ENCODE measurements around the gene STH. TPM values are rescaled to one million over a fixed set of nuclear protein-coding genes. Genes with fewer than 3 reads are reported as not detected.

STH gene
- total RNA-seq, 1 experiment from 2014 or later, result not detected

DNA sequence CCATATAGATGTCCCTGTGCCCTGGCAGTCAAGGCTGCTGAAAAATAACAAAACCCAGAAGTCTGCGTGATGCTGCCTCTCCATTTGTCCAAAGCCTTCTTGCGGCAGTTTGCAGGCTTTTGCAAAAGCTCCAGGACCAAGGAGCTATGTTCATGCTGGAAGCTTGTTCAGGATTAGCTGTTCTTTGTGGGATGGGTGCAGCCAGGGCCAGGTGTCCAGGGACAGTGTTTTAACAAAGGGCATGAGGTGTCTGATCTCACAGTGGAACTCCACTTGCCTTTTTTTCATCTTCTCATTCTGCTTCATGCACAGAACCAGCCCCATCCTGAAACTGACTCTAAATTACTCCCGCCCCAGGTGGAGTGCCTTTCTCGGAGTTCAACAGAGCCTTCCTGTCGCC lies 31.7 kb upstream of the STH start:
- no peak for DNase-seq (ENCODE audit: low read depth)

DNA sequence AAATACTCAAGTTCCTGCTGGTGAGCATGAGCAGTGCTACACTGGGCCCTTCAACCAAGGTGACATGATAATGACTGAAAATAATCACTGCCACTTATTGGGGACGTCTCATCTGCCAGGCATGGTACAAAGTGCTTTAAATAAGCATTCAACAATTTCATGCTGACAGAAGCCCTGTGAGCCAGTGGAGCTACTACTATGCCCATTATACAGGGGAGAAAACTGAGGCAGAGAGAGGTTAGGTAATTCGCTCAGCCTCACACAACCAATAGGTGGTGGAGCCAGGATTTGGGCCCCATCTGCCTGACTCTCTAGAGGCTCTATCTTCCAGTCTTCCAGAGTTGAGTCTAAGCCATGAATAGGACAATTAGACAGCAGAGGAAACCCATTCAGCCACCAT lies 30.3 kb upstream of the STH start:
- DNase-seq (ENCODE audit: low read depth), result no peak

DNA sequence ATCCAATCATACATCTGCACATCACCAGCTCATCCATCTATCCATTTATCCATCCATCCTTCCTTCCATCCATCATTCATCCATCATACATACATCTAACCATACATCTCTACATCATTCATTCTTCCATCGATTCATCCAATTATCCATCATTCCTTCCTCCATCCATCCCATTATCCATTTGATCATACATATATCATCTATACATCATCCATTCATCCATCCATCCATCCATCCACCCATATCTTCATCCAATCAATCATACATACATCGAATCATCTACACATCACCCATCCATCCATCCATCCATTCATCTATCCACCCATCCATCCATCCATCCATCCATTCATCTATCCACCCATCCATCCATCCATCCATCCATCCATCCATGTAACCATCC lies 29.3 kb upstream of the STH start:
- DNase-seq (ENCODE audit: low read depth), result no peak

DNA sequence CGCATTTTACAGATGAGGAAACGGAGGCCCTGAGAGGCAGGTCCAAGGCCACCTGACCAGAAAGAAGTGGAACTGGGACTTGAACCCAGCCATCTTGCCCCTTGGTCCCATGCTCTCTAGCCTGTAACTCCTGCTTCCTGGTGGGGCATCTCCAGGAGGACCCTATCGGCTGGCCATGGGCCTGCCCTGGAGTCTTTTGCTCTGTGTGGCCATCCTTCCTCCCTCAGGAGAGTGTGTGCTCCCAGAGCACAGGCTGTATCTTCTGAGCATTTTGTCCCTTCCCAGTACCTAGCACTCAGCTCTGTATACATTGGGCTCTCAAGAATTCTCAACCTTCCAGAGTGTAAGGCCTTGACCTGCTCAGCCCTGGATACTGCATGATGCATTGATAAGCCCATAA lies 28.4 kb upstream of the STH start:
- DNase-seq (ENCODE audit: low read depth), result no peak

DNA sequence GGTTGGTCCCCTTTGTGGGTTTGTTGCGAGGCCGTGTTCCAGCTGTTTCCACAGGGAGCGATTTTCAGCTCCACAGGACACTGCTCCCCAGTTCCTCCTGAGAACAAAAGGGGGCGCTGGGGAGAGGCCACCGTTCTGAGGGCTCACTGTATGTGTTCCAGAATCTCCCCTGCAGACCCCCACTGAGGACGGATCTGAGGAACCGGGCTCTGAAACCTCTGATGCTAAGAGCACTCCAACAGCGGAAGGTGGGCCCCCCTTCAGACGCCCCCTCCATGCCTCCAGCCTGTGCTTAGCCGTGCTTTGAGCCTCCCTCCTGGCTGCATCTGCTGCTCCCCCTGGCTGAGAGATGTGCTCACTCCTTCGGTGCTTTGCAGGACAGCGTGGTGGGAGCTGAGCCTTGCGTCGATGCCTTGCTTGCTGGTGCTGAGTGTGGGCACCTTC lies 27.3 kb upstream of the STH start:
- DNase-seq (ENCODE audit: low read depth), result no peak

DNA sequence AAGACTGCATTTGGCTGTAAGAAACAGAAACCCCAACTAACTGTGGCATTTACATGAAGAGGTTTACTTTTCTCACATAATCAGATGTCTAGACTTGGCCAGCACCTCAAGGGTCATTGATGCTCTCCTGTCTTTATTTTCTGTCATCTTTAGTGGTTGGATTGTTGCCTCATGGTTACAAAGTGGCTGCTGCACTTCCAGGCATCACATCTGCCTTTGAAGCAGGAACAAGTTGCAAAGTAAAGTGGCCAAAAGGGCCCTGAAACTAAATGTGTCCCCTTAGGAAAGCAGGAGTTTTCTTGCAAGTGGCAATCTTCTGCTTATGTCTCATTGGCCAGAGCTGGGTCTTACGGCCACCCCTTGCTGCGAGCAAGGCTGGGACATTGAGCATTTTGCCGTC lies 26.5 kb upstream of the STH start:
- DNase-seq (ENCODE audit: low read depth), result no peak

DNA sequence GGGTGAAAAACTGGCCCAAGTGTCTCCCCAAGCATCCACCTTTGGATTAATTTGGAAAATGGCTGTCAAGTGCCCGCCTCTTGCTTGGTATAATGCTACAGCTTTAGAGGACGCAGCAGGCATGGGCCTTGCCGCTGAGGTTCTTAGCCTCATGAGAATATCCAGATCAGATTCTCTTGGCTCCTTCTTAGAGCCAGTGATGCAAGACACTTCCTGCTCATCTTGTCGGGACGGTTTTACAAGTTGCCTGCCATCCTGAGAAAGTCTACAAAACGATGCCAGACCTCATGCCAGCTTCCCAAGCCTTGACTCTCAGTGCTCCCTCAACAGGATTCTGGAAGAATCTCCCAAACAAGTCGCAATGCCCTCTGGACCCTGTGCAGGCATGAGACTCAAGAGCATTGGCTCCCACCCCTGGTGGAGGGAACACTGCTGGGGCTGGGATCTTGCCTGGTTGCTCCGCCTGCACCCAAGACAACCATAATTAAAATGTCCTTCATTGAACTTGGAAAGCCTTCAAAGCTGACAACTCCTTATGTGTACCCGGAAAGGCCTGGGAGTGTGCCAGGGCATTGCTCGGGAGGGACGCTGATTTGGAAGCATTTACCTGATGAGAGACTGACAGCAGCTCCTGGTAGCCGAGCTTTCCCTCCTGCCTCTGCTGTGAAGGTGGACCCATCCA lies 25.8 kb upstream of the STH start:
- no peak for DNase-seq (ENCODE audit: low read depth)

DNA sequence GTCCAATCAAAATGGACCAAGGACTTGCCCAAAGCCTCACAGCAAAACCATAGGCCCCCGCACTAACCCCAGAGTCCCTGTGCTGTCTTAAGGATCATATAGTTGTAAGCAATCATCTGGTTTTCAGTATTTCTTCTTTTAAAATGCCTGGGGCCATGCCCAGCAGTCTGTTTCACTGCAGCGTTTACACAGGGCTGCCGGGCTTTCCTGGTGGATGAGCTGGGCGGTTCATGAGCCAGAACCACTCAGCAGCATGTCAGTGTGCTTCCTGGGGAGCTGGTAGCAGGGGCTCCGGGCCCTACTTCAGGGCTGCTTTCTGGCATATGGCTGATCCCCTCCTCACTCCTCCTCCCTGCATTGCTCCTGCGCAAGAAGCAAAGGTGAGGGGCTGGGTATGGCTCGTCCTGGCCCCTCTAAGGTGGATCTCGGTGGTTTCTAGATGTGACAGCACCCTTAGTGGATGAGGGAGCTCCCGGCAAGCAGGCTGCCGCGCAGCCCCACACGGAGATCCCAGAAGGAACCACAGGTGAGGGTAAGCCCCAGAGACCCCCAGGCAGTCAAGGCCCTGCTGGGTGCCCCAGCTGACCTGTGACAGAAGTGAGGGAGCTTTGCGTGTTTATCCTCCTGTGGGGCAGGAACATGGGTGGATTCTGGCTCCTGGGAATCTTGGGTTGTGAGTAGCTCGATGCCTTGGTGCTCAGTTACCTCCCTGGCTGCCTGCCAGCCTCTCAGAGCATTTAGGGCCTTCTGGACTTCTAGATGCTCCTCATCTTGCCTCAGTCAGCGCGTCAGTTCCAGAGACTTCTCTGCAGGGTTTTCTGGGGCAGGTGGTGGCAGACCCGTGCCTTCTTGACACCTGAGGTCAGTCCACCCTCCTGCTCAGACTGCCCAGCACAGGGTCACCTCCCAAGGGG lies 24.8 kb upstream of the STH start:
- no peak for DNase-seq (ENCODE audit: low read depth)

DNA sequence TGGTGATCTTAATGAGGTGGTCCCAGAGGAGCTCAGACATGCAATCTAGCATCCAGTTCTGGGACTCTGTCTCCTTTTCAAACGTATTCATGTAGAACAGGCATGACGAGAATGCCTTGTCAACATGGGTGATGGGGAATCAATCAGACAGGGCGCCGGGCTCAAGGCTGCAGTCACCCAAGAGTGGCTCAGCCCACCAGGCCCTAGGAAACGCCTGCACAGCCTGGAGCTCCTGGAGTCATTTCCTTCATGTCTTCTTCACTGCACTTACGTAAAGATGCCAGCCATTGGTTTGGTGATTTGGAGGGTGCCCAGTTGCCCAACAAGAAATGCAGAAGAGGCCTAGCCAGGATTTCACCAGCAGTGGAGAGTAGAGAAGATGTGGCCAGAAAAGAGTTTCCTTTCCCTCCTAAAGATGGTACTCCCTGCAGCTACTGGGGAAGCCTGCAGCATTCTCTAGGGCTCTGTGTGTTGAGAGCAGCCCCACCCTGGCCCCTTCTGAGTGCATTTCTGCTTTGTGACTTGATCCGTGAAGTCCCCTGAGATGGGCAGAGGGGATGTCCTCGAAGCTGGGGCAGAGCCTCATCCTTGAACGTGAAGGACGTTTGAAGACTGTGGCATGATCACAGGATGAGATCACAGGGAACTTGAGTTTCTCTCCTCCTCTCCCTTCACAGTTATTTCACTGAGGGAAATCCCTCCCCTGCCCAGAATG lies 24.0 kb upstream of the STH start:
- no peak for DNase-seq (ENCODE audit: low read depth)

DNA sequence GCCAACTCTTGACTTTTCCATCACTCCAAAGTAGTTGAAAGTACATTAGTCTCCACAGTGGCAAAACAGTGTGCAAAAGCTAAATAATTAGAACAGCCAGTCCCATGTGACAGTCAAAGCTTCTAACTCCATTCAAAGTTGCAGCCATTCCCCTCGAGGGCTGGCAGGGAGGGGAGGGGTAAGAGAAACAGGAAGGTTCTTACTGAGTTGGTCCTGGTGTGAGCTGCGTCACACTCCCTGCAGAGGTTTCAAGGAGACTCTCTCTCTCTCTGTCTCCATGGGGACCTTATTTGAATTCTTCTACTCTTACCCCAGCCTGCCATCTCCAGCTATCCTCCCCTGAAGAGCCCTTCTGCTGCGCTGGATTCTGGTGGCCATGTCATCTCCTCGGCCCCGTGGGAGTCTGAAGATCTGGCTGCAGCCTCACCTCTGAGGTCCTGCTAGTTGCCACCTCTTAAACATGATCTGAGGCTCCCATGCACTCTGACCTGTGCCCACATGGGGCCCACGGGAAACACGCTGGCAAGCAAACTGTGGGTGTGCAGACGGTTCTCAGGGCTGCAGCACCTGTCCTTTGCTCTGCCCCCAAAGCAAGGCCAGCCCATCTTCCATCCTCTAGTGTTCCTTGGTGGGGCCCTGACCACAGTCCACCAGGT lies 23.3 kb upstream of the STH start:
- no peak for DNase-seq (ENCODE audit: low read depth)

DNA sequence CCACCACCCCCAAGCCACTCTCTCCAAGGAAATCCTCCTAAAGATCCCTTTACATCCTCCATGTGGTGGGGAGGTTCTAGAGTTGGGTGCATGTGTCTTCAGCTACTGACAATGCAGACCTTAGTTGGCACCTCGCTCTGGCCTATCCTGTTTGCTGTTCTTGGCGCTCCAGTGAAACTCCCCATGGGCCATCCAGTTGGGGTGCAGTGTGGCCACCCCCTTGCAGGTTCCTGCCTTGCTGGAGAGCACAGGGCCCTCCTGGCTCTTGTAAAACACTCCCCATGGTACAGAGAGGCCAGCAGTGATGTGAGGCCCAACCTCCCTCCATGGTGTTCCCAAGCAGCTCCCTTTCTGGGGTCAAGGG lies 22.7 kb upstream of the STH start:
- DNase-seq (ENCODE audit: low read depth), result no peak

DNA sequence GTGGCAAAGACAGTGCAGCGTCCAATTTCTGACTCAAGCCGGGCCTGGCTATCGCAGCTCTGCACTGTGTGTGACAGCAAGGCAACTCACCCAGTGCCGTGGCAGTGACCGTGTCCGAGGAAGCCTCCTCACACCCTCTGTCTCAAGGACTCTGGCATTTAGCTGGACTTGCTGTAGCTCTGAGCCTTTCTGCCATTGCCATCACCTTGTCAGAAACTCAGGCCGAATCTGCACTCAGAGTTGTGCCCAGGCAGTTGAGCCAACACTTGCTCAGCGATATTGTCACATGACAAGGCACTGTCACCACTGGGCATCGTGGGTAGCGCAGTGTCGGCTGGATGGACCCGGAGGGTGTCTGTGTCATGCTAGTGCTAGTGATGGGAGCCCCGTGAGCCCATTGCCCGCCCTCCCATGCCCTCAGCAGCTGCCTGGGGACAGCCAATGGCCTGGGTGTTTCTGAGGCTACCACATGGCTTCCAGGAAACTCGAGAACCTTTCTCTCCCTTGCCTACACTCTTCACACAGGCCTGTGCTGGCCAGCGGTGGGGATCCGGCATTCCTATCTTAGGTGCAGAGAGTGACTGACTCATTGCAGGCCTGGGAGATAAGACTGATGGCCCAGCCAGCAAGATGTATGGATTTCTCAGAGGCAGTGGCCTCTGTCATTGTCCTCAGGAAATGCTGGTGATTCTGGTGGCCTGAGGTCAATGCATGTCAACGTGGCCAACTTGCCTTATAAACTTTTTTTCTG lies 22.1 kb upstream of the STH start:
- DNase-seq (ENCODE audit: low read depth), result no peak

DNA sequence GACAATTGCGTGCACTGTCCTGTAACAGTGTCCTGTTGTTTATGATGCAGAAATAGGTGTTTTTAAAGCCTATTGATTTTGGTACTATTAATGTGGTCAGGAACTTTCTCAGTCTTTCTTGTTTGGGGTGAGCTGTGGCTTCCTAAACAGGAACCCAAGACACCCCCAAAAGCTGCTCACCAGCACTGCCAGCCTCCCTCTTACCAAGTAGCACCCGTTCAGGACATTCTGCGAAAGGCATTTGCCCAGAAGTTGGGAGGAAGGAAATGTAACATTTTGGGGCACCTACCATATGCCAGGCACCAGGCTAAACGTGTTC lies 21.6 kb upstream of the STH start:
- no peak for DNase-seq (ENCODE audit: low read depth)

DNA sequence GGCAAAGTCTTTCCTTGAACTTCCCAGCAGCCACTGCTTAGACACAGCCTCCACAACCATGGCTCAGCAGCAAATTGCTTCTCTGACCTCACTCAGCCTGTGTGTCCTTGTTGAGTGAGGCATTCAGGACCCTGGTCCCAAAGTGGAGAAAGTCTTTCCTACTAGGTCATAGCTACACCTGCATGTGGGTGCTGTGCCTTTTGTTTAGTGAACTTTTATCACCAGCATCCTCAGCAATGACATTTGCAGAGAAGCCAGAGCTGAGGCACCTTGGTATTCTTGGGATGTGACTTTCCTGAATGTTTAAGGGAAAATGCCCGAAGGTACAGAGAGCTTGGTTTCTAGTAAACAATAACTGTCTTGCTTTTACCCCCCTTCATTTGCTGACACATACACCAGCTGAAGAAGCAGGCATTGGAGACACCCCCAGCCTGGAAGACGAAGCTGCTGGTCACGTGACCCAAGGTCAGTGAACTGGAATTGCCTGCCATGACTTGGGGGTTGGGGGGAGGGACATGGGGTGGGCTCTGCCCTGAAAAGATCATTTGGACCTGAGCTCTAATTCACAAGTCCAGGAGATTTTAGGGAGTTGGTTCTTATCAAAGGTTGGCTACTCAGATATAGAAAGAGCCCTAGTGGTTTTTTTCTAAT lies 20.9 kb upstream of the STH start:
- no peak for DNase-seq (ENCODE audit: low read depth)

DNA sequence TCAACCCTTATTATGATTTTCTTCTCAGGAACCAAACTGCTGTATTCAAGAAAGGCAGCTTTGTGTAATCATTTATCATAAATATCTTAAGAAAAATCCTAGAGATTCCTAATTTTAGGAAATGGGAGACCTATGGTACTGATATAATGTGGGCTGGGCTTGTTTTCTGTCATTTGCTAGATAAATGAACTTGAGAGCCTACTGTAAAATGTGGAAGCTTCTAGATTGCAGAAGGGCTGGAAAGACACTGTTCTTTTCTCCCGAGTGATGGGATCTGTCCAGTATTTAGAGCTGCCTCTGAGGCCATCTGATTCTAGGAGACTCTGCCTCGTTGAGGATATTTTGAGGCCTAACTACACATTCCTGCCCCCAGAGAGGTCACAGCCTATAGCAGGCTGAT lies 19.9 kb upstream of the STH start:
- DNase-seq (ENCODE audit: low read depth), result no peak

DNA sequence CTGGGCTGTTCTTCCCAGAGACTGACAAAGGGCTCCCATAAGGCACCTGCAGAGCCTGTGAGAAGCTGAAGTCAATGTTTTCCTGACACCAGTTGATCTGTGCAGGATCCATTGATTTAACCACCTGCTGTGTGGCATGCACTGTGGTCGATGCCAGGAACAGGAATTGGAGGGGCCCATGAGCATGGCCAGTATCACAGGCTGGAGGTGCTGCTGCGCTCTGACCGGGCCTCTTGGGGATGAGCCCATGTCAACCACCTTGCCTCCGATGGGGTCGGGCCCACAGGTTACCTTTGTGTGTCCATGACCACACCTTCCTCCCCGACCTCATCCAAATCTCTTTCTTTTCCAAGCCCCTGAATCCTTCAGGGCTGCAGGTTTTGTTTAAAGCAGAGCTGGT lies 18.2 kb upstream of the STH start:
- no peak for DNase-seq (ENCODE audit: low read depth)

DNA sequence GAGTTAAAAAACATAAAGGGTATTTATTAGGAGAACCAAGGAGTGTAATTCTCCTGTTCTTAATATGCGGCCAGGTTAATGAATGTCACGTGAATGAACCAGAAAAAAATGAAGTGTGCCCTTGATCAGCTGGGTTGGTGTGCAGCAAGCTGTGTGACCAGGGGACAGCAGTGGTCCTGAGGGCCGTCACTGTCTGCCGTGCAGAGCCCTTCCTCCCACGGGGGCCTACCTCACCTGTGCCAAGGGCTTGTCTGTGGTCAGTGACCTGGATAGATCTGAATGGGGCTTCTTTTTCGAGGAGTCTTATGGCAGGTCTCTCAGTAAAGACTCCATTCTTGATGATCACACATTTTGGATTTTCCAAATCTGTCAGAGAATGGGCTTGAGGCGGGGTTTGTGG lies 17.7 kb upstream of the STH start:
- DNase-seq (ENCODE audit: low read depth), result no peak

DNA sequence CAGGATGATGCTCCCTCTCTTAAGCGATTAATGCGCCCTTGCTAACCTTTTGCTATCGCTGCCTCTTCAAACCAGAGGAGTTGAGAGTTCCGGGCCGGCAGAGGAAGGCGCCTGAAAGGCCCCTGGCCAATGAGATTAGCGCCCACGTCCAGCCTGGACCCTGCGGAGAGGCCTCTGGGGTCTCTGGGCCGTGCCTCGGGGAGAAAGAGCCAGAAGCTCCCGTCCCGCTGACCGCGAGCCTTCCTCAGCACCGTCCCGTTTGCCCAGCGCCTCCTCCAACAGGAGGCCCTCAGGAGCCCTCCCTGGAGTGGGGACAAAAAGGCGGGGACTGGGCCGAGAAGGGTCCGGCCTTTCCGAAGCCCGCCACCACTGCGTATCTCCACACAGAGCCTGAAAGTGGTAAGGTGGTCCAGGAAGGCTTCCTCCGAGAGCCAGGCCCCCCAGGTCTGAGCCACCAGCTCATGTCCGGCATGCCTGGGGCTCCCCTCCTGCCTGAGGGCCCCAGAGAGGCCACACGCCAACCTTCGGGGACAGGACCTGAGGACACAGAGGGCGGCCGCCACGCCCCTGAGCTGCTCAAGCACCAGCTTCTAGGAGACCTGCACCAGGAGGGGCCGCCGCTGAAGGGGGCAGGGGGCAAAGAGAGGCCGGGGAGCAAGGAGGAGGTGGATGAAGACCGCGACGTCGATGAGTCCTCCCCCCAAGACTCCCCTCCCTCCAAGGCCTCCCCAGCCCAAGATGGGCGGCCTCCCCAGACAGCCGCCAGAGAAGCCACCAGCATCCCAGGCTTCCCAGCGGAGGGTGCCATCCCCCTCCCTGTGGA lies 16.0 kb upstream of the STH start:
- no peak for DNase-seq (ENCODE audit: low read depth)

DNA sequence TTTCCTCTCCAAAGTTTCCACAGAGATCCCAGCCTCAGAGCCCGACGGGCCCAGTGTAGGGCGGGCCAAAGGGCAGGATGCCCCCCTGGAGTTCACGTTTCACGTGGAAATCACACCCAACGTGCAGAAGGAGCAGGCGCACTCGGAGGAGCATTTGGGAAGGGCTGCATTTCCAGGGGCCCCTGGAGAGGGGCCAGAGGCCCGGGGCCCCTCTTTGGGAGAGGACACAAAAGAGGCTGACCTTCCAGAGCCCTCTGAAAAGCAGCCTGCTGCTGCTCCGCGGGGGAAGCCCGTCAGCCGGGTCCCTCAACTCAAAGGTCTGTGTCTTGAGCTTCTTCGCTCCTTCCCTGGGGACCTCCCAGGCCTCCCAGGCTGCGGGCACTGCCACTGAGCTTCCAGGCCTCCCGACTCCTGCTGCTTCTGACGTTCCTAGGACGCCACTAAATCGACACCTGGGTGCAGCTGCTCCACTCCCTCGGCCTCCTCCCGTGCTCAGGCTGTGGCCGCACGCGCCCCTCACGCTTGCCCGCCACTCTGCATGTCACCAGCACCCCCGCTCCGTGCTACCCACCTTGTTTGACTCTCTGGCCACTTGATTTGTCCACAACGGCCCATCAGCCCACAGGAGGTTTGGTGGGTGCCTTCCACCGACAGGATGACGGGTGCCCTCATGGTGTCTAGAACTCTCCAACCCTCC lies 15.3 kb upstream of the STH start:
- DNase-seq (ENCODE audit: low read depth), result no peak

DNA sequence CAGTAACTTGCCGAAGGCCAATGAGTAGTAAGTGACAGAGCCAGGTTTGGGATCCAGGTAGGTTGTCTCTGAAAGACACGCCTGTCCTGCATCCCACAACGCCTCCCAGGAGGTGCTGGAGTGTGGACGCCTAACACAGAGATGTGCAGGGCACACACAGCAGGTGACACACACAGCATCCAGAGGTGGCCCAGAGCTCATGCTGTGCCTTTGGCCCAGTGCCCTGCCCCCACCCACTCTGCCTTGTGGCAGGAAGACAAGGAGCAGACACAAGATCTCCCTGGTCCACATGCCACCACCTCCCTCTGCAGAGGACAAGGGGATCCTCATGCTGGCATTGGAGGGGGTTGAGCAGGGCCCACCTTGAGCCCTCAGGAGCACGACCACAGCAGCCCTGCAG lies 14.7 kb upstream of the STH start:
- DNase-seq (ENCODE audit: low read depth), result no peak
